ENCODE results near the gene SSBP3.
"Not testable (repeated sequence)": the region's sequence is repeated elsewhere in the genome, so short reads cannot be mapped to it uniquely, and the experiment has no call there.

SSBP3 gene

GRCh38 chr1:54348700-54349021 lies 57.5 kb downstream of the SSBP3 start:
- no peak for DNase-seq (ENCODE audit: low read depth)

- no peak for DNase-seq (ENCODE audit: low read depth)
Observed at GRCh38 chr1:54347955-54348699, 58.1 kb downstream of the SSBP3 start.

GRCh38 chr1:54347261-54347954 lies 58.8 kb downstream of the SSBP3 start:
- no peak for DNase-seq (ENCODE audit: low read depth)

- DNase-seq (ENCODE audit: low read depth) = not testable (repeated sequence)
Observed at GRCh38 chr1:54345548-54345947, 60.6 kb downstream of the SSBP3 start.

- no peak for DNase-seq (ENCODE audit: low read depth)
Observed at GRCh38 chr1:54345116-54345515, 61.1 kb downstream of the SSBP3 start.

- no peak for DNase-seq (ENCODE audit: low read depth)
Observed at GRCh38 chr1:54342742-54343687, 63.2 kb downstream of the SSBP3 start.

- DNase-seq (ENCODE audit: low read depth) = no peak
Observed at GRCh38 chr1:54342288-54342687, 63.9 kb downstream of the SSBP3 start.

GRCh38 chr1:54341763-54342162 lies 64.4 kb downstream of the SSBP3 start:
- no peak for DNase-seq (ENCODE audit: low read depth)

GRCh38 chr1:54340878-54341277 lies 65.3 kb downstream of the SSBP3 start:
- DNase-seq (ENCODE audit: low read depth) = no peak

GRCh38 chr1:54340434-54340833 lies 65.8 kb downstream of the SSBP3 start:
- DNase-seq (ENCODE audit: low read depth) = no peak

- DNase-seq (ENCODE audit: low read depth) = no peak
Observed at GRCh38 chr1:54339126-54339525, 67.1 kb downstream of the SSBP3 start.

- no peak for DNase-seq (ENCODE audit: low read depth)
Observed at GRCh38 chr1:54338464-54338863, 67.7 kb downstream of the SSBP3 start.

- no peak for DNase-seq (ENCODE audit: low read depth)
Observed at GRCh38 chr1:54337928-54338327, 68.3 kb downstream of the SSBP3 start.

GRCh38 chr1:54337034-54337433 lies 69.2 kb downstream of the SSBP3 start:
- no peak for DNase-seq (ENCODE audit: low read depth)

- no peak for DNase-seq (ENCODE audit: low read depth)
Observed at GRCh38 chr1:54336116-54336515, 70.1 kb downstream of the SSBP3 start.

GRCh38 chr1:54335755-54336108 lies 70.5 kb downstream of the SSBP3 start:
- DNase-seq (ENCODE audit: low read depth) = no peak

GRCh38 chr1:54335011-54335754 lies 71.0 kb downstream of the SSBP3 start:
- DNase-seq (ENCODE audit: low read depth) = no peak

- DNase-seq (ENCODE audit: low read depth) = no peak
Observed at GRCh38 chr1:54332781-54333585, 73.2 kb downstream of the SSBP3 start.

GRCh38 chr1:54331843-54332463 lies 74.2 kb downstream of the SSBP3 start:
- DNase-seq (ENCODE audit: low read depth) = no peak

- no peak for DNase-seq (ENCODE audit: low read depth)
Observed at GRCh38 chr1:54331091-54331772, 75.0 kb downstream of the SSBP3 start.

Data from activated T-cell treated with anti-CD3 and anti-CD28 coated beads for 24 hours (primary cell).